Measurements from ENCODE around the gene UGCG.

DNA sequence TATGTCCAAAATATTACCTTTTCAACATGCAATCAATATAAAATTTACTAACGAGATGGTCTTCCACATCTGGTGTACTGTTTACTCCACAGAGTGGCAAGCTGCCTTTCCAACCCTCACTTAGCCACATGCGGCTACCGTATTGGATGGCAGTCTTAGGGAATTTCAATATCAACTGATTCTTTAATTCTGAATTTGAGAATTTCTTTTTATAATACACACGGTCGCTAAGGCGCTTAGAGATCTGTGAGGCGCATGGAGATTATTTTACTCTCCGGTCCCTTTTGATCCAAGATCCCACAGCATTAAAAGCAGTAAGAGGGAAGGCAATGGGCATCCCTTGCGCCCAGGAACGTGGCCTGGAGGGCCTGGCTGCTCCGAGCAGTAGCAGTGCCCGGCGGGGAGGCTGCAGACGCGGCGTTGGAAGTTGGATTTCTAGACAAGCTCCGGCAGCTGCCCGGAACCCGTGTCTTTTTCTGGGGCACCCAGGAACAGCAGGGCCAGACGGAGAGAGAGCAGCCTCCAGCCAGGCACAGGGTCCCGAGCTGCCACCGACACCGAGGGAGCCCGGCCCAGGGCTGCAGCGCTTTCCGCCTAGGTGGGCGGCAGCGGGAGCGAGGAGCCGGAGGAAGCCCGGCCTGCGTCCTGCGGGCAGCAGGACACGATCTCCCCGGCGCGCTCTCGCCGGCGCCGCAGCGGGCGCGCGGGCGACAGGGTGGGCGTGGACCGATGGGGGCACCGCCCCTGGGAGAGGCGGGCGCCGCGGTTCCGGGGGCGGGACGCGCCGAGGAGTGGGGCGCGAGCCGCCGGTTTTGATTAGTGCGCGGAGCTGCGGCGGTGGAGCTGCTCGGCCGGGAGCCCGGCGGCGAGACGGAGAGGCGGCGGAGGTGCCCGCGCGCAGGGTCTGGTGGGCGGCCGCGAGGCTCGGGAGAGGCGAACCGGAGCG, at the start of gene UGCG:
- TF ChIP-seq PBX3 (IDR thresholded peaks at IDR 0.05) (no peak), POLR2A (IDR thresholded peaks at IDR 0.05; ENCODE audit: low read length) (peak; percentile 97), RARB (CRISPR knock-in tag; IDR thresholded peaks at IDR 0.05) (no peak), FOSL2 (IDR thresholded peaks at IDR 0.05) (no peak), FOSL2 (CRISPR knock-in tag; IDR thresholded peaks at IDR 0.05) (no peak), MYC (IDR thresholded peaks at IDR 0.05; ENCODE audit: borderline replicate concordance, low read length) (peak; percentile 62; the same call in 1 of the 2 replicates), RFX5 (IDR thresholded peaks at IDR 0.05) (peak; percentile 29; the same call in 1 of the 2 replicates), POLR2AphosphoS2 (conservative IDR thresholded peaks at IDR 0.05; ENCODE audit: low read length) (no peak), ZC3H11A (IDR thresholded peaks at IDR 0.05) (no peak), JUN (IDR thresholded peaks at IDR 0.05) (peak; percentile 69 to 92; a peak in 4 of 5 replicates)
- TF ChIP-seq, protein P1, sequence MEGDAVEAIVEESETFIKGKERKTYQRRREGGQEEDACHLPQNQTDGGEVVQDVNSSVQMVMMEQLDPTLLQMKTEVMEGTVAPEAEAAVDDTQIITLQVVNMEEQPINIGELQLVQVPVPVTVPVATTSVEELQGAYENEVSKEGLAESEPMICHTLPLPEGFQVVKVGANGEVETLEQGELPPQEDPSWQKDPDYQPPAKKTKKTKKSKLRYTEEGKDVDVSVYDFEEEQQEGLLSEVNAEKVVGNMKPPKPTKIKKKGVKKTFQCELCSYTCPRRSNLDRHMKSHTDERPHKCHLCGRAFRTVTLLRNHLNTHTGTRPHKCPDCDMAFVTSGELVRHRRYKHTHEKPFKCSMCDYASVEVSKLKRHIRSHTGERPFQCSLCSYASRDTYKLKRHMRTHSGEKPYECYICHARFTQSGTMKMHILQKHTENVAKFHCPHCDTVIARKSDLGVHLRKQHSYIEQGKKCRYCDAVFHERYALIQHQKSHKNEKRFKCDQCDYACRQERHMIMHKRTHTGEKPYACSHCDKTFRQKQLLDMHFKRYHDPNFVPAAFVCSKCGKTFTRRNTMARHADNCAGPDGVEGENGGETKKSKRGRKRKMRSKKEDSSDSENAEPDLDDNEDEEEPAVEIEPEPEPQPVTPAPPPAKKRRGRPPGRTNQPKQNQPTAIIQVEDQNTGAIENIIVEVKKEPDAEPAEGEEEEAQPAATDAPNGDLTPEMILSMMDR (IDR thresholded peaks at IDR 0.05) = no peak
- TF ChIP-seq, protein P2, sequence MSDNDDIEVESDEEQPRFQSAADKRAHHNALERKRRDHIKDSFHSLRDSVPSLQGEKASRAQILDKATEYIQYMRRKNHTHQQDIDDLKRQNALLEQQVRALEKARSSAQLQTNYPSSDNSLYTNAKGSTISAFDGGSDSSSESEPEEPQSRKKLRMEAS (IDR thresholded peaks at IDR 0.05) = peak; percentile 65; the same call in 1 of the 2 replicates
